HepG2 (cell line): ENCODE results near the gene TEAD1. TPM values are rescaled to one million over a fixed set of nuclear protein-coding genes. Genes with fewer than 3 reads are reported as not detected.
A peak's percentile ranks its signal among the peaks of the same experiment; 100 is the strongest.

ENCODE experiments used
- ATF2 ChIP-seq: sonication (generic); formaldehyde crosslinking; IDR thresholded peaks from 2 replicates; pipeline ENCODE4 v1.4.0; 2020; ENCODE audit warnings: missing genetic modification reagents
- EZH2 ChIP-seq: conservative IDR thresholded peaks from 2 replicates; pipeline ENCODE4 v1.6.1; 2012; ENCODE audit warnings: mild to moderate bottlenecking, low read depth, low read length, moderate library complexity
- FOXC1 ChIP-seq: sonication (generic); formaldehyde crosslinking; IDR thresholded peaks from 2 replicates; pipeline ENCODE4 v1.8.0; 2022; ENCODE audit warnings: mild to moderate bottlenecking, missing genetic modification reagents, borderline replicate concordance
- HNRNPL ChIP-seq: fragments of 200-400 bp; formaldehyde crosslinking; IDR thresholded peaks from 2 replicates; pipeline ENCODE4 v1.6.1; 2017; ENCODE audit warnings: mild to moderate bottlenecking, low read depth, low read length
- JARID2 ChIP-seq: sonication (generic); formaldehyde crosslinking; IDR thresholded peaks from 2 replicates; pipeline ENCODE4 v1.8.1; 2023; ENCODE audit warnings: missing genetic modification reagents, inconsistent platforms; ENCODE audit not compliant: insufficient replicate concordance
- JUND ChIP-seq: sonication (generic); formaldehyde crosslinking; IDR thresholded peaks from 2 replicates; pipeline ENCODE4 v1.8.0; 2022; ENCODE audit warnings: mild to moderate bottlenecking, missing genetic modification reagents
- KDM4B ChIP-seq: sonication (generic); formaldehyde crosslinking; IDR thresholded peaks from 2 replicates; pipeline ENCODE4 v1.4.0; 2020; ENCODE audit warnings: missing genetic modification reagents
- MATR3 ChIP-seq: sonication (generic); formaldehyde crosslinking; IDR thresholded peaks from 2 replicates; pipeline ENCODE4 v1.4.0; 2020; ENCODE audit warnings: missing genetic modification reagents
- NFYC ChIP-seq: IDR thresholded peaks from 2 replicates; pipeline ENCODE4 v1.6.1; 2016; ENCODE audit warnings: missing genetic modification reagents, missing compliant biosample characterization
- NR2C2 ChIP-seq: sonication (generic); formaldehyde crosslinking; IDR thresholded peaks from 2 replicates; pipeline ENCODE4 v1.4.0; 2020; ENCODE audit warnings: missing genetic modification reagents, mild to moderate bottlenecking, moderate library complexity, borderline replicate concordance
- RBM22 ChIP-seq: fragments of 200-400 bp; formaldehyde crosslinking; optimal IDR thresholded peaks from 2 replicates; pipeline ENCODE3; 2017; ENCODE audit warnings: mild to moderate bottlenecking, low read length, moderate library complexity
- SRY ChIP-seq: sonication (generic); formaldehyde crosslinking; IDR thresholded peaks from 2 replicates; pipeline ENCODE4 v1.8.0; 2022; ENCODE audit warnings: mild to moderate bottlenecking, missing genetic modification reagents
- TGIF2 ChIP-seq: IDR thresholded peaks from 2 replicates; pipeline ENCODE4 v1.6.1; 2016; ENCODE audit warnings: control low read depth, missing compliant biosample characterization
- TMF1 ChIP-seq: sonication (generic); formaldehyde crosslinking; IDR thresholded peaks from 2 replicates; pipeline ENCODE4 v1.8.1; 2022; ENCODE audit warnings: low read depth, missing genetic modification reagents
- ZNF276 ChIP-seq: sonication (generic); formaldehyde crosslinking; IDR thresholded peaks from 2 replicates; pipeline ENCODE4 v1.4.0; 2020; ENCODE audit warnings: mild to moderate bottlenecking, low read depth, missing genetic modification reagents
- ZNF282 ChIP-seq: fragments of 450-650 bp; IDR thresholded peaks from 2 replicates; pipeline ENCODE4 v1.6.1; 2018; ENCODE audit not compliant: partially characterized antibody
- ZNF354B ChIP-seq: sonication (generic); formaldehyde crosslinking; IDR thresholded peaks from 2 replicates; pipeline ENCODE4 v1.8.0; 2022; ENCODE audit warnings: mild to moderate bottlenecking, missing genetic modification reagents
- ZNF543 ChIP-seq: sonication (generic); formaldehyde crosslinking; IDR thresholded peaks from 2 replicates; pipeline ENCODE4 v1.4.0; 2020; ENCODE audit warnings: mild to moderate bottlenecking, missing genetic modification reagents
- ZNF558 ChIP-seq: sonication (generic); formaldehyde crosslinking; IDR thresholded peaks from 2 replicates; pipeline ENCODE4 v1.9.0; 2022; ENCODE audit warnings: mild to moderate bottlenecking, missing genetic modification reagents, borderline replicate concordance
- ZNF619 ChIP-seq: sonication (generic); formaldehyde crosslinking; IDR thresholded peaks from 2 replicates; pipeline ENCODE4 v1.4.0; 2020; ENCODE audit warnings: mild to moderate bottlenecking, missing genetic modification reagents
- ZSCAN12 ChIP-seq: sonication (generic); formaldehyde crosslinking; IDR thresholded peaks from 2 replicates; pipeline ENCODE4 v1.9.0; 2021; ENCODE audit warnings: mild to moderate bottlenecking, missing genetic modification reagents
- ZSCAN5A ChIP-seq: sonication (generic); formaldehyde crosslinking; IDR thresholded peaks from 2 replicates; pipeline ENCODE4 v1.8.0; 2022; ENCODE audit warnings: mild to moderate bottlenecking, missing genetic modification reagents, borderline replicate concordance
- polyA plus RNA-seq, 8 experiments: library from polyadenylated mRNA; depleted of rRNA in 3 of 8; stranded (reverse) in 7 of 8; unstranded in 1 of 8; fragments of >200 nt; fragmentation: Illumina TruSeq in 4 of 8; extraction: Trizol in 4 of 8; gene quantifications; 2 replicates each; pipeline versions ENCODE4 v1.2.1 to v1.2.3, GENCODE V29; 2011 to 2016; ENCODE audit warnings: low read depth in 4 of 8, missing spikeins in 1 of 8, mixed read lengths in 1 of 8; ENCODE audit not compliant: insufficient read depth in 1 of 8
- total RNA-seq, 5 experiments: library from RNA; depleted of rRNA; stranded (reverse); fragments of >200 nt; fragmentation: Illumina TruSeq; extraction: Trizol; gene quantifications; 2 replicates each; pipeline ENCODE4 v1.2.3, GENCODE V29; 2016; ENCODE audit warnings: low read depth in 1 of 5

The TEAD1 gene
- total and polyA plus RNA-seq, 2 of the 13 experiments (the other 11 are each of a cell fraction or from before 2014, with no cell fraction given), result 20.1 to 30.5 TPM

- TF ChIP-seq ZNF282 (no peak), MATR3 (CRISPR knock-in tag) (no peak), TMF1 (CRISPR knock-in tag) (no peak), HNRNPL (0 out of 2 replicates have a peak, but pooled peaks have one; percentile 29), RBM22 (peak; percentile 70), ZSCAN12 (no peak), TGIF2 (CRISPR knock-in tag) (no peak), ZNF558 (CRISPR knock-in tag) (no peak), ZSCAN5A (CRISPR knock-in tag) (no peak; the same call in 1 of the 2 replicates), ZNF276 (CRISPR knock-in tag) (no peak), NR2C2 (CRISPR knock-in tag) (no peak), ZNF619 (CRISPR knock-in tag) (no peak), KDM4B (CRISPR knock-in tag) (no peak), EZH2 (no peak), JUND (CRISPR knock-in tag) (peak; percentile 65), ZNF354B (no peak), ZNF543 (CRISPR knock-in tag) (no peak), SRY (no peak), JARID2 (no peak), NFYC (CRISPR knock-in tag) (no peak), ATF2 (CRISPR knock-in tag) (peak; percentile 99), FOXC1 (CRISPR knock-in tag) (no peak)
Observed at GRCh38 chr11:12692229-12693075, 18.2 kb downstream of the TEAD1 start (continued).
